ENCODE measurements around the gene RTP2.

RTP2 gene, protein sequence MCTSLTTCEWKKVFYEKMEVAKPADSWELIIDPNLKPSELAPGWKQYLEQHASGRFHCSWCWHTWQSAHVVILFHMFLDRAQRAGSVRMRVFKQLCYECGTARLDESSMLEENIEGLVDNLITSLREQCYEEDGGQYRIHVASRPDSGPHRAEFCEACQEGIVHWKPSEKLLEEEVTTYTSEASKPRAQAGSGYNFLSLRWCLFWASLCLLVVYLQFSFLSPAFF

GRCh38 chr3:187702507-187703033, at the start of gene RTP2:
Gene RTP2 (minus strand): TSS chr3:187702557. CDS start chr3:187702128, 429 bp downstream.
- DNase-seq, result no peak

- peak; percentile 60 for DNase-seq
Measured at GRCh38 chr3:187750513-187751123, 48.3 kb upstream of the RTP2 start.

GRCh38 chr3:187750006-187750512, 47.7 kb upstream of the RTP2 start:
- DNase-seq, result no peak

DNA sequence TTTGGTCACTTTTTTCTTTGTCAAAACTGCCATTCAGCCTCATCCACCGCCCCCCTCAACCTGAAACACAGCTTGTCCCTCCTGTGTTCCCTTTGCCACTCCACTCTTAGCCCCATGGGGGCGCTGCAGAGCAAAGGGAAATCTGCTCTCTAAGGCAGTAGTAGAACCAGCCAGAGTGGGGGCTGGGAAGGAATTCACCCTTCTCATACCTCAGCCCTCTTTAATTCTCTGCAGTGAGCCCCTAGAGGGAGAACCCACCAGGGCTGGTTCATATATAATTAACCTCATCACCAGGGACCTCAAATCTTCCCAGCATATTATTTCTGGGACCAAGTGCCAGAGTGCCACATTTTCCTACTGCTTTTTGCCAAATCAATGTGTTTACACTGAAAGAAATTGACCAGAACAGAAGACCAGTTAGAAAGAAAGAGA, 45.7 kb upstream of the RTP2 start:
- DNase-seq, result peak; percentile 88

- no peak for DNase-seq
Measured at GRCh38 chr3:187747506-187747905, 45.1 kb upstream of the RTP2 start.

GRCh38 chr3:187746442-187747281, 44.3 kb upstream of the RTP2 start:
- no peak for DNase-seq

DNA sequence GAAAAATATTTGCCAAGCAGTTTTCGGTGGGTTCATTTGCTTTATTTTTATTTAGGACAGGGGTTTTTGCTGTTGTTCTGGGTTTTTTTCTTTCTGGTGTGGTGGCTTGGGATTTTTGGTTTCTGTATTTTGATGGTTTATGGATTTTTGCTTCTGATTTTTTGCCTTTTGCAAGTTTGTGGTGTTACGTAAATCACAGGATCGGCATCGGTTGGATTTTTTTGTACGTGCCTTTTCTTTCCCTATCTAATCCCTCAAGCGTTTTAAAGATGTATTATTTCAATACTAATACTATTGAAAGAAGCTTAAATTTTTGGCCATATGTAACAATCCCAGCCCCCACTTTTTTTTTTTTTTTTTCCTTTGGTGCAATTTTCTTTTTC, 43.7 kb upstream of the RTP2 start:
- no peak for DNase-seq

GRCh38 chr3:187745201-187746058, 43.1 kb upstream of the RTP2 start, which contains the start of gene BCL6:
Gene BCL6 (minus strand): TSS chr3:187745468. CDS start chr3:187733693, 11,775 bp downstream.
- peak; percentile 96 for DNase-seq

DNA sequence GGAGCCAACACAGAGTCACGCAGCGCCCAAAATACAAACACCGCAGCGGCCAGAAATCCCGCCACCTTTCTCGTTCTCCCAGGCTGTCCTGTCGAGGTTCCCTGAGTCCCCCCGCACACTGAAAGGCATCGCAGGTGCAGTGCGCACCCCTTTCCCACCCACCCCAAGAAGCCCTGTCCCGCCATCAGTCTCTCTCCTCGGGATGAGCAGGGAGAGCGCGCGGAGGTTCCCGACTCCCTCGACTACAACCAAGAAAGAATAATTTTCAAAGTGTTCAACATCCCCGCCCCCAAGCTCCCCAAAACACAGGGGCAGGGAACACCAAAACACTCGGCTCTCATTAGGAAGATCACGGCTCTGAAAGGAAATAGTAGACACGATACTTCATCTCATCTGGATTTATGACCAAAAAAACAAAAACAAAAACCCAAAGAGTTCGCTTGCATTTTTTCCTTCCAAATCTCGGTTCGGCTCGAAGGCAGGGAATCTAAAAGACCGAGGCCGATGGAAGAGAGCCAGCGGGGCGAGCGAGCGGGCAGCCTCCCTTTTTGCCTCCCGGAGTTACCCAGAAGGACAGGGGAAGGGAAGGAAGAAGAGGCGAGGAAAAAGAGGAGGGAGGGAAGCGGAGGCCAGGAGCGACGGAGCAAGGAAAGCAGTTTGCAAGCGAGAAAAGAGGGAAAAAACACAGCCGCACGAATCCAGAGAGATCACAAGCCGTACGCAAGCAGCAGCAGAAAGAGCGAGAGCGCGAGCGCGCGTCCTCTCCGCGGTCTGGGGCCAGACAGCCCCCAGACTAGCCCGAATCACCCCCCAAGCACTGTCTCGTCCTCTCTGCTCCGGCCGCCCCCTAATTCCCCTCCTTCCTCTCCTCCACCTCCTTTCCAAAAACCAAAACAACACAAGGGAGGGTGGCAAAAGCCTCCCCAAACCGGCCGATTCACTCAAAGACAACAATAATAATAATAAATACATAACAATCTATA, 42.1 kb upstream of the RTP2 start:
- peak; percentile 88 for DNase-seq

DNA sequence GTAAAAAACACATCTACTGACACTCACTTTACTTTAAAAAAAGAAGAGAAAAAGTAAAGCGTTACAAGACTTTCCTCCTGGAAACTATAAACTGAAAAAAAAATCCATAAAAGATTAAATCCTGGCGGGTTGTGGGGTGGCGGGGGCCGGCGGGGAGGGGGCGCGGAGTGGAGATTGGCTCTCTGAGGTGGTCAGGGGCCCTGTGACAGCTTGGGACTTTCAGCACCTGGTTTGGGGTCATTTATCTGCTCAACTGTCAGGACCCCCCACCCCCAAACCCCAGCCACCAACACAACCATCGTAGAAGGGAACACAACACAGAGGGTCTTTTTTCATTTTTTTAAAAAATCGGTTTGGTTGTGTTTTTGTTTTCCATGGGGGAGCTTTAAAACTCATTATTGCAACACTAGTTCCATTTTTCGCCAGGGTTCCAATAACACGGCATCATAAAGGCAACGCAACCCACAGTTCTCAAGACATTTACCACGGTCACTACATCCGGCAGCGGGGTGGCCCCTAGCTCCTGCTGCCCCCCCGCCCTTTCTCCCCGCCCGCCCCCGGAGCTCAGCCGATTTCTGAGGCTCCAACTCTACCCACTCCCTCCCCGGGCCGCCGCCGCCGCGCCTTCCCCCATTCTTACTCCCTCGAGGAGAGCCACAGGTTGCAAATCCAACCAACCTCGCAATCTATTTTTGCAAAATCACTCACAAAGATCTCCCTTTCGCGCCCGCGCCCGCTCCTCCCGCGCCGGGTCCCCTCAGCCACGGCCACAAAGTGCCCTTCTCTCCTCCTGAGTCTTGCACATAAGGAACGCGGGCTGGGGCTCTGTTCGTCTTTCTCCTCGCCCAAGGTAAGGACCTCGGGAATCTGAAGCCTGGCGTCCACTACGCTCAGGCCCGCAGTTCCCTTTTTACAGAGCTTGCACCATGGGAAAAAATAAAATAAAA, 41.1 kb upstream of the RTP2 start:
- DNase-seq, result peak; percentile 89

DNA sequence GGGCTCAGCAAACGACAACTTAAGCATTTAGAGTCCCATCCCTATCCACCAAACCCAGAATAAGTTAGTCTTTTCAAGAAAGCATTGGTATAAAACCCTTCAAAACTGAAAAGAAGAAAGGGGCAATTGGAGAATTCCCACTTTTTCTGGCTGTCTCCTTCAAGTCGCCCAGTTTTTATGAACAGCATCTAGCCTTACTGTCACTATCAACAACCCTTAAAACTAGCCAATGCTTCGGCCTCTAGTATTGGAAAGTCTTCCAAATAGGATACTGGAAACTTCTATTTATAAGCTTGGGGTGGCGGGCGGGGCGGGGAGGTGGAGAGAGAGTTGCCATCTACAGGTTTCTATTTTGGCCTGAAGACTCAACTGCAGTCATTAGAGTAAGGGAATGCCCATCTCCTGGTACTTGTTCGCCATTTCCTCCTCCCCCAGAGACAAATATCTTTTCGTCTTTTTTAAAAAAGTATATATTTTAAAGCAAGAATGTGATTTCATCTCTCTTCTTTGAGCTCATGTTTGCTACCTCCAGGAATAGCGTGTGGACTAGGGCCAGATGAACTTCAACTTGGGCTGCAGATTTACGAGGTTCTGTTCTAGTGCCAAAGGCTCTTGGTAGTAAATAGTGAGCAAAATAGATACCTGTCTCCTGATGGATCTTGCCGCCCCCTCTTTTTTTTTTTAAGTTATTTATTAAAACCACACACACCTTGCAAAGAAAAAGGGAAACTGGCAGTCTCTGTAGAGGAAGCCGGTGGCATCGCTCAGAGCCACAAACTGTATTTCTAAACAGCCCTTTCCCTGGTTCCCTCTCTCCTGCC, 40.2 kb upstream of the RTP2 start:
- peak; percentile 64 for DNase-seq

DNA sequence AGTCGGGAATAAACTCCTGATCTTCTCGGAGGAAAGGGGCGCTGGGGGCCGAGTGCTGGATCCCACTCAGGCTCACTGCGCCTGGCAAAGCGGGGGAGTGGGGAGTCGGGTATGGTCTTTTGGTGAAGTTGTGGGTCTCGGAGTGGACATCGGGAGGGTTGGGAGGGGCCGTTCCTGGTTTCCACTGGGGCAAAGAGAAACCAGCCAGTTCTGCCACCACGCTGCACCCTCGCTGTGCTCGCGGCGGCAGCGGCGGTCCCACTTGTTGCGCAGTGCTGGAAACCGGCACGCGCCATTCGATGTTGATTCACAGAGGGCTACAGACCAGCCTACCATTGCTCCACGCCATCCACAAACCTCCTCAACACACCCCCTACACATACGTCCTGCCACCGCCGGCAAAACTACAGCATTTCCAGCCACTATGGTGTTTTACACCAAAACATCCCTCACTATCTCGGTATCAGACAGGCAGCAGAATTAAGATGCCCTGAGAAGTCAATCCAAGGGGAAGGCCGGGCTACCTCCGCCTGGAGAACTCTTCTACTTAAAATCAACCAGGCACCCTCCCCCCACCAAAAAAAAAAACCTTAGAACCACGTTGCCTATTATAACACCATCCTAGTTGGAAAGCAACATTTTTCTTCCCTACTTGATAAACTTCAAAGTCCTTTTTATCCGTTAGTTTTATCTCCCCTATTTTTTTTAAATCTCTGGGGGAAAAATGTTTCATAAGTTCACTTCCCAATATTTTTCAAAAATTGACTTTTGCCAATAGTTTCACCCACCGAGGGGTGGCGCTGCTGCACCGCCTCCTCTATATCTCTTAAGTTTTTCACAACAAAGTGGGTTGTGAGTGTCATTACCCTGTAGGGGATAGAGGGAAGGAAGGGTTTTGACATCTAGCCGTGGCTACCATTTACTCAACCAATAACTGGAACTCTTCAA, 39.3 kb upstream of the RTP2 start:
- DNase-seq, result peak; percentile 78

- peak; percentile 81 for DNase-seq
Measured at GRCh38 chr3:187740421-187741399, 38.4 kb upstream of the RTP2 start.

DNA sequence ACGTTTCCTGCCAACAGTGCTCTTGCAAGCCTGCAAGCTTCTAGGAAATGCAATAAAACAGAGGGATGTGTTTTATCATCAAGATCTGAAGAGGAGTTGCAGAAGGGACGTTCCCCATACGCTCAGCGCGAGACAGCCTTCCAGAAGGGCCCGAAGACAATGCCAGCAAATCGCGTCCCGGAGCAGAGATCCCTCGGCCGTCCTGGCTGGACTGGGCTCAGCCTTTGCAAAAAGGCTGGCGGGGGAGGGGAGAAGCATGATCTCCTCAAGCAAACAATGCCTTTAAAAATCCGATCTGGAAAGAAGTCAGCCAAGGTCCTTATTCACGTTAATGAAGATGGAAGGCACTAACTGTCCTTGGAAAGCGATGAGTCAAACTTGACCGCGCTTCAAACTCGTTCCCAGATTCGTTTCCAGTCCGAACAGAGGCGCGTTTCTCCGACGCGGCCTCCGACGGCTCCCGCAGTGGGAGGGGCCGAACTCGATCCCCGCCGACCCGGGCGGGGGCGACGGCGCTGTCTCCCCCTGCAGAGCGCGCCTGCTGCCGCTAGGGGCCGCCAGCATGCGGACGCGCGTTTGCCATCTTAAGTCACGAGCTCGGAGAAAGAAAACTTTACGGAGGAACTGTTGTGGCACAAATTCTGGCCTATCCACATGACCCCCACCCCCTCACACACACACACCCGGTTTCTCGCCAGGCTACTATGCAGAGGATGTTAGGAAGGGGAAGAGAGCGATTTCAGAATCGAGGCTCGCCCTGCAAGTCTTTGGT, 37.4 kb upstream of the RTP2 start:
- DNase-seq, result peak; percentile 94

DNA sequence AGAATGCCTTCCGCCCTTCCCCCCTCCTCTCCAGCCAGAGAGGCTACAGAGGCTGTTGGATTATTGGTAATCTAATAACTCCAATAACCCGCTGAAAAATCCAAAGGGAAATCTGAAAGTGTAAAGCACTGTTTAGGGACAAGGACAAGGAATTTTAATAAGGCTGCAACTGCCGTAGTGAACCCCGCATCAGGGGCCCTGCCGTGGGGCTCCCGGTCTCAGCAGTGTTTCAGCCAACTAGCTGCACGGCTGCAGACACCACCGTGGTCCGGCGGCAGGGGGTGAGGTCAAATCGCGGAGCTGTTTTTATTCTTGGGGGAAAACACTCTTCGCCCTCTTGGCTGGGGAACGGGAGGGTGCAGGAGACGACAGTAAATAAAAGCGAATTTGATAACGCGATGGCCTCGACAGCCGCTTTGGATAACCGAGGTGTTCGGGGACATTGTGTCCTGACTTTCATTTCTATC, 36.8 kb upstream of the RTP2 start:
- DNase-seq, result no peak

Data from left hindlimb (tissue), 1 donor.